Panc1 (cell line): ENCODE data around the gene KIF23. TPM values are rescaled to one million over a fixed set of nuclear protein-coding genes. Genes with fewer than 3 reads are reported as not detected.

Experiments used
- ATAC-seq: fragments of 200-7000 bp; cut with Tn5 transposase; 2 replicates; pipeline ENCODE4 v1.9.1; 2020; ENCODE audit warnings: mild to moderate bottlenecking, moderate library complexity
- BruUV-seq: library from RNA; stranded (reverse); fragments of 400-500 nt; replicated peaks from 2 replicates; lab custom pipeline; 2021; lab: Mats Ljungman, UMichigan
- CTCF ChIA-PET: fragments of 300-600 bp; sonication (Branson Sonifier 250); formaldehyde crosslinking; loops from one replicate; lab custom pipeline; 2022; ENCODE audit warnings: antibody characterized with exemption; lab: Charles Lee
- POLR2A ChIA-PET: fragments of 300-600 bp; sonication (Branson Sonifier 250); formaldehyde crosslinking; loops from one replicate; lab custom pipeline; 2022; ENCODE audit warnings: antibody characterized with exemption; lab: Charles Lee
- DNase-seq: peaks from one replicate; pipeline ENCODE4 v3.0.0-alpha.2; 2010; ENCODE audit warnings: low read depth, low spot score
- H3K27ac ChIP-seq: 2 replicates; pipeline ENCODE4 v1.5.1; 2011; ENCODE audit warnings: mild to moderate bottlenecking, low read length, inconsistent platforms
- H3K27me3 ChIP-seq: fragments of 200-500 bp; sonication (Bioruptor generic); 2 replicates; pipeline ENCODE4 v1.6.0; 2014; ENCODE audit warnings: low read length, inconsistent platforms; ENCODE audit not compliant: control insufficient read depth, insufficient read depth
- H3K36me3 ChIP-seq: fragments of 200-500 bp; sonication (Bioruptor generic); 2 replicates; pipeline ENCODE4 v1.5.1; 2014; ENCODE audit warnings: inconsistent platforms, mild to moderate bottlenecking, low read length, moderate library complexity; ENCODE audit not compliant: control insufficient read depth, insufficient read depth
- H3K4me1 ChIP-seq: 2 replicates; pipeline ENCODE4 v1.5.1; 2011; ENCODE audit warnings: inconsistent platforms, mild to moderate bottlenecking, low read length, moderate library complexity; ENCODE audit not compliant: control insufficient read depth, insufficient read depth
- H3K4me3 ChIP-seq, 2 experiments: 2 replicates each; pipeline ENCODE4 v1.5.1; 2011 to 2012; ENCODE audit warnings: low read depth in 2 of 2, low read length in 2 of 2, mild to moderate bottlenecking in 2 of 2, inconsistent platforms in 1 of 2, moderate library complexity in 1 of 2
- H3K9me3 ChIP-seq: fragments of 200-500 bp; sonication (Bioruptor generic); 2 replicates; pipeline ENCODE4 v1.5.1; 2014; ENCODE audit warnings: low read depth, mild to moderate bottlenecking, inconsistent platforms, low read length, moderate library complexity; ENCODE audit not compliant: control insufficient read depth, insufficient read depth
- CTCF ChIP-seq: fragments of 450-650 bp; IDR thresholded peaks from 2 replicates; pipeline ENCODE4 v1.5.1; 2017; ENCODE audit warnings: mild to moderate bottlenecking
- POLR2AphosphoS5 ChIP-seq: IDR thresholded peaks from 2 replicates; pipeline ENCODE4 v1.6.1; 2012; ENCODE audit warnings: mild to moderate bottlenecking, low read depth, low read length, moderate library complexity
- REST ChIP-seq, 2 experiments: IDR thresholded peaks; 2 replicates each; pipeline ENCODE4 v1.6.1; 2011 to 2012; ENCODE audit warnings: low read depth in 2 of 2, control low read depth in 1 of 2, low read length in 1 of 2, mild to moderate bottlenecking in 1 of 2, moderate library complexity in 1 of 2; ENCODE audit not compliant: insufficient read depth in 1 of 2
- SIN3A ChIP-seq: IDR thresholded peaks from 2 replicates; pipeline ENCODE4 v1.6.1; 2012; ENCODE audit warnings: low read depth, mild to moderate bottlenecking, low read length, moderate library complexity, borderline replicate concordance; ENCODE audit not compliant: insufficient read depth
- TCF7L2 ChIP-seq: IDR thresholded peaks from 2 replicates; pipeline ENCODE4 v1.6.1; 2011; ENCODE audit warnings: mild to moderate bottlenecking, low read depth, low read length, inconsistent platforms
- in situ Hi-C: cut with HindIII; loops from 2 replicates; pipeline ENCODE4 v1.10.0; 2016; ENCODE audit warnings: low sequenced_read_pairs, low pct_unique_long_range_greater_than_20kb
- intact Hi-C: fragments of 100-400 bp; cut with micrococcal nuclease; formaldehyde crosslinking; loops from one replicate; pipeline ENCODE4 v1.10.0; 2022; ENCODE audit not compliant: unreplicated experiment
- total RNA-seq: library from RNA; stranded (reverse); gene quantifications from one replicate; pipeline ENCODE4 v1.2.1, GENCODE V29; 2021; ENCODE audit not compliant: unreplicated experiment

KIF23 gene
- total RNA-seq, 1 experiment from 2014 or later, result 82.5 TPM

- Histone ChIP-seq H3K4me3 (no peak overlapping the region), H3K4me1 (no peaks in the 10 kb centered on the region), H3K9me3 (no peaks in the 10 kb centered on the region), H3K27me3 (no peaks in the 10 kb centered on the region), H3K27ac (no peak overlapping the region), H3K36me3 (no peaks in the 10 kb centered on the region)
- peak; percentile 53 for ATAC-seq
- intact Hi-C loops, result loop anchor here (5.0 kb wide), 2 partner anchors 617 to 1012 kb away; no protein-coding TSS in a partner anchor
- DNase-seq, result no peak
- TF ChIP-seq POLR2AphosphoS5 (no peak), TCF7L2 (no peak), SIN3A (no peak), CTCF (no peak), REST (IDR thresholded peaks at IDR 0.05; ENCODE audit: insufficient read depth in 1 of 2, low read depth in 2 of 2, low read length in 1 of 2) (no peak)
- ChIA-PET CTCF (interaction anchor here (0.6 kb wide), 1 partner anchor 1104 kb away, joined by 3 read pairs; no protein-coding TSS in a partner anchor), POLR2A (interaction anchor here (0.6 kb wide), 1 partner anchor 881 kb away, joined by 3 read pairs; no protein-coding TSS in a partner anchor)
- in situ Hi-C loops, result no loop called here
- BruUV-seq, result no TSS peak
Measured at GRCh38 chr15:69474846-69475455, 60.8 kb downstream of the KIF23 start.

GRCh38 chr15:69475769-69476358 is 61.7 kb downstream of the KIF23 start:
- no TSS peak for BruUV-seq
- in situ Hi-C loops (no loop called here), intact Hi-C loops (loop anchor here (5.0 kb wide), 2 partner anchors 616 to 1011 kb away; no protein-coding TSS in a partner anchor)
- CTCF ChIA-PET, result interaction anchor here (0.7 kb wide), 1 partner anchor 483 kb away, joined by 10 read pairs; no protein-coding TSS in a partner anchor
- H3K27ac ChIP-seq, result no peak overlapping the region
- ATAC-seq (peak; percentile 92), DNase-seq (peak; percentile 64)
- no peak overlapping the region for H3K4me3 ChIP-seq
- POLR2A ChIA-PET, result interaction anchor here (0.7 kb wide), 1 partner anchor 583 kb away, joined by 8 read pairs; no protein-coding TSS in a partner anchor
- TF ChIP-seq CTCF, result peak; percentile 97
- no peak for TF ChIP-seq REST (IDR thresholded peaks at IDR 0.05; ENCODE audit: insufficient read depth in 1 of 2, low read depth in 2 of 2, low read length in 1 of 2)
- TF ChIP-seq SIN3A, result no peak
- no peak for TF ChIP-seq POLR2AphosphoS5
- TF ChIP-seq TCF7L2, result no peak
- H3K4me1 ChIP-seq, result no peaks in the 10 kb centered on the region
- H3K36me3 ChIP-seq, result no peaks in the 10 kb centered on the region
- H3K27me3 ChIP-seq, result no peaks in the 10 kb centered on the region
- H3K9me3 ChIP-seq, result no peaks in the 10 kb centered on the region
